Fibroblast of pulmonary artery (primary cell): Measurements from ENCODE around the gene TMEM256.

Source experiments
- DNase-seq: peaks from one replicate; pipeline ENCODE4 v3.0.0-alpha.2; 2010; ENCODE audit warnings: low read depth
- H3K4me3 ChIP-seq: replicated peaks from 2 replicates; pipeline ENCODE4 v1.5.1; 2011; ENCODE audit warnings: low read depth, mild to moderate bottlenecking, control low read depth, low read length, moderate library complexity
- CTCF ChIP-seq: IDR thresholded peaks from 2 replicates; pipeline ENCODE4 v1.5.1; 2011; ENCODE audit warnings: mild to moderate bottlenecking, control low read depth, low read length, inconsistent platforms; ENCODE audit errors: missing control alignments

Gene TMEM256

GRCh38 chr17:7403977-7404736 is at the start of gene TMEM256:
TMEM256 (minus strand) TSS chr17:7404097; CDS start chr17:7404084, 13 bp downstream.
- no peak for TF ChIP-seq CTCF
- peak; percentile 99 for DNase-seq
- H3K4me3 ChIP-seq = peak within 1 kb of the TSS; percentile 73

- no peak overlapping the region for H3K4me3 ChIP-seq
- TF ChIP-seq CTCF = no peak
- no peak for DNase-seq
Measured at GRCh38 chr17:7448461-7448860, 44.6 kb upstream of the TMEM256 start.

GRCh38 chr17:7445619-7445968 is 41.7 kb upstream of the TMEM256 start:
- DNase-seq = no peak
- TF ChIP-seq CTCF = no peak
- peak overlapping the region; percentile 34 for H3K4me3 ChIP-seq

GRCh38 chr17:7444682-7445618 is 41.1 kb upstream of the TMEM256 start, which contains the start of gene CHRNB1:
CHRNB1 (plus strand) TSS chr17:7445061; CDS start chr17:7445128, 67 bp downstream.
- peak within 1 kb of the TSS; percentile 34 for H3K4me3 ChIP-seq
- TF ChIP-seq CTCF = no peak
- DNase-seq = no peak

GRCh38 chr17:7443499-7444485 is 39.9 kb upstream of the TMEM256 start:
- TF ChIP-seq CTCF = no peak
- DNase-seq = peak; percentile 61
- H3K4me3 ChIP-seq = no peak overlapping the region

GRCh38 chr17:7442142-7442541 is 38.2 kb upstream of the TMEM256 start:
- DNase-seq = no peak
- no peak overlapping the region for H3K4me3 ChIP-seq
- no peak for TF ChIP-seq CTCF
